HG03442 (cell line): ENCODE data around the gene DCAF12.
"Not testable (repeated sequence)": the region's sequence is repeated elsewhere in the genome, so short reads cannot be mapped to it uniquely, and the experiment has no call there.

Experiments used
- ATAC-seq: cut with Tn5 transposase; IDR thresholded peaks from one replicate; pipeline ENCODE4 v1.9.1; 2021; ENCODE audit warnings: mild to moderate bottlenecking, moderate library complexity; ENCODE audit not compliant: unreplicated experiment

Gene DCAF12

DNA sequence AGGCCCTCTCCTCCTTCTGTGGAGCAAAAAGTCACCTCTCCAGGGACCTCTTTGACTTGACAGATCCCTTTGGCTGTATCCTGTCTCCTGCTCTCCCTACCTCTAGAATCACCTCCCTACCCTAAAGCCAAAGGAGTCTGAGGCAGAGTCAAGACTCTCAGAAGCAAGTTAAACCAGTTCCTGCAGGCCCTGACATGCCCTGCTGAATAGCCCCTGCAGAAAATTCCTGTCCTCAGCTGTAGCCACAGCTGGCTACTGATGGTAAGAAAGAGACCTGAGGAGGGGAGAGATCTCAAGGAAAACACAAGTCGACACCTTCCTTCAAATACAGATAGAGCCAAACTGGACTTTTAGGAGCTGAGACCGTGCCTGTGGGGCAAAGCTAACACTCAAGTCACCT lies 54.1 kb downstream of the DCAF12 start:
- ATAC-seq = no peak

DNA sequence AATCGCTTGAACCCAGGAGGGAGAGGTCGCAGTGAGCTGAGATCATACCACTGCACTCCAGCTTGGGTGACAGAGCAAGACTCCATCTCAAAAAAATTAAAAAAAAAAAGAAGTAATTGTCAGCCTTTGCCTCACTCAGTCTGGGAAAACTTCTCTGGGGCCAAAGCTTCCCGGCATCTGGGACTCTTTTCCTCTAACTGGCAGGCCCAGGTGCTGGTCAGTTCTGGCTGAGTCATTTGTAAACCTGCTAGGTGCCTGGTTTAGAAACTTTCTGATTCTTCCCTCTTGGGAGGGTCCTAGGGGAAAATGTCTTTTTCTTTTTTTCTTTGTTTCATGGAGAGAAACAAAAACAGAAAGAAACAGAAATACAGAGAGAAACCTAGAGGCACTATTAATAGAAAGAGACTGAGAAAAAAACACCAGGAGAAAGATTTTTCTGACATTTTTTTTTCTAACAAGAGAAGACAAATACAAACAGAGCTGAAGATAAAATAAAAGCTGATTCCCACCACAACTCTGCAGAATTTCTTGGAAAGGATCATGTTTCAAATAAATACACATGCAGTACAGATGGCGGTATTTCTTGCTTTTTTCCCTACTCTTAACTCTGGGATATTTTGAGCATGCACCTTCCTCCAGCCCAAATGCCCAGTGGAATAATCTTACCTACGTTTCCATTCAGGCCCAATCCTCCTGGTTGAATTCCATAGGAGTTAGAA lies 55.7 kb downstream of the DCAF12 start:
- no peak for ATAC-seq

DNA sequence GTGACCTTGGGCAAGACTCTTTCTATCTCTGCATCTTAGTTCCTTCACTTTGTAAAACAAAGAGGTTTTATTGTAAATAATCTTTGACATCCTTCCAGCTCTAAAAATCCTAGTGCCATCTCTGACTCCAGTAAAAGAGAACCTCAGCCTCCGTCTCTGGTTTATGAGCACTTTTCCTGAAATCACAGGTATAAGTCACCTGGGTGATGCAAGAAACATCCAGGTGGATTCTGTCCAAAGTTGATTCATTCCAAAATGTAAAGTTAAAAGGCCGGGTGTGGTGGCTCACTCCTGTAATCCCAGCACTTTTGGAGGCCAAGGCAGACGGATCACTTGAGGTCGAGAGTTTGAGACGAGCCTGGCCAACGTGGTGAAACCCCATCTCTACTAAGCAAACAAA lies 56.7 kb downstream of the DCAF12 start:
- no peak for ATAC-seq

DNA sequence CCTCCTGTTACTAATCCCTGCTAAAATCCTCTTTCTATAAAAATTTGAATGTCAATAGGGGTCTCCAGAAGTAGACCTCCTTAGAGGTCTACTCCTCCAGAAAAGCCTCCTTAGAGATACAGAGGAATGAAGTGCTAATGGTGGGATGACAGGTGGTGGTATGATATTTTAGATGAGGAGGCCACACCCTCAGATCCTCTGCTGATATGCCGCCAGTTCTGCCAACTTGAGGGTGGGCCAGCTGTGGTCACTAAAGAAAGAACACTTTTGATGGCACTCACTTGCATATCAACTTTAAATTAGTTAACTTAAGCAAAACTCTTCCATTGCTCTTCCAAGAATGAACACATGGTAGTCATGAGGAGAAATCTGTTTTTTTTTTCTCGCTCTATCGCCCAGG lies 61.0 kb downstream of the DCAF12 start:
- no peak for ATAC-seq

DNA sequence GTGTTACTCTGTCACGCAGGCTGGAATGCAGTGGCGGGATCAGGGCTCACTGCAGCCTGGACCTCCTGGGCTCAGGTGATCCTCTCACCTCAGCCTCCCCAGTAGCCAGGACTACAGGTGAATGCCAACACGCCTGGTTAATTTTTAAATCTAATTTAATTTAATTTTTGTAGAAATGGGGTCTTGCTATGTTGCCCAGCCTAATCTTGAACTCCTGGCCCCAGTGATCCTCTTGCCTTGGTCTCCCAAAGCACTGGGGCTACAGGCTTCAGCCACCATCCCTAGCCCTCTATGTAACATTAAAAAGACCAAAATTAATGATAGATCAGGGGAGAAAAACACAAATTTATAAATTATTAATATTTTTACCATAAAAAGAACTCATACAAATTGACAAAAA lies 66.5 kb downstream of the DCAF12 start:
- ATAC-seq = no peak

DNA sequence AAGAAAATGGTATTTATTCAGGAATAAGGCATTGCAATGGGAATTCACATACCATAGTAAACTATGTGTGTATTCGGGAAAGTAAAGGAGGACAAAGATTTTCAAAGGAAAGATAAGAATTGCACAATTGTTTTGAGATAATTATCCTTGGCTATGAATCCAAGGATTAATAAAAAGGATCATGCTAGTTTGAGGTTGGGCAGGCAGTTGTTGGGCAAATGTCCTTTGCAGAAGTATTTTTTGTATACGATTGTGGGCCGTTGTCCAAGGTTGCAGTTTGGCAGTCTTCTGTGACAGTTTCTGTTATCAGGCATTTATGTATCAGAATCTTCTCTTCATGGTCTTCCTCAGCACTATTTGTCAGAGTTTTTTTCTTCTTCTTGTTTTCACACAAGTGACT lies 67.2 kb downstream of the DCAF12 start:
- no peak for ATAC-seq

DNA sequence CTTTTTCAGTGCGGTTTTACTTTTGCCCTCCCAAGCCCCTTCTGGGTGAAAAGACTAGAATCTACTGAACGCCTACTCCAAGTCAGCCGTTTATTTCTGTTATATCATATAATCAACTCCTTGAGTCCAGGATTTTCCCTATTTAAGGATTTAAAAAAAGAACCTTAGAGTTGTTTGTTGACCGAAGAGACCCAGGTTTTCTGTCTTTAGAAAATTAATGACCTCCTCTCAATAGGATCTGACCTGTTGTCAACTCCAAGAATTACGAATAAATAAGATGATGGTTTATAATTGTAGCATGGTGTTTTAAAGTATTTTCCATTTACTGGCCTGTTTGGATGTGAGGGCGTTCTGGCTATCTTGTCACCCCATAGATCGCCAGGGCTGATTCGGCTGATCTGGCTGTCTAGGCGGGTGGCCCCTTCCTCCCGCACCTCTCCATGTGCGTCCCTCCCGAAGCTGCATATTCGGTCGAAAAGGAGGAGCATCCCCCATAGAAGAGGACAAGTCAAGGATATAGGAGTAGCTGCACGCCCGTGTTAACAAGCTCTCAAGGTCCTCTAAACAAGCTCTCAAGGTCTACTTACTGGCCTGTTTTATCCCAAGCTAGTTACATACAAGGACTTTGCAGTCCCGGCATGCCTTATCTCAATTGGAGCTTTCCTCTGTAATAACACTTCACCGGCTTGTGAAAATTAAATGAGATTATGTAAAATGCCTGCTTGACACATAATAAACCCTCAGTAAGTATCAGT lies 76.7 kb downstream of the DCAF12 start:
- no peak for ATAC-seq

DNA sequence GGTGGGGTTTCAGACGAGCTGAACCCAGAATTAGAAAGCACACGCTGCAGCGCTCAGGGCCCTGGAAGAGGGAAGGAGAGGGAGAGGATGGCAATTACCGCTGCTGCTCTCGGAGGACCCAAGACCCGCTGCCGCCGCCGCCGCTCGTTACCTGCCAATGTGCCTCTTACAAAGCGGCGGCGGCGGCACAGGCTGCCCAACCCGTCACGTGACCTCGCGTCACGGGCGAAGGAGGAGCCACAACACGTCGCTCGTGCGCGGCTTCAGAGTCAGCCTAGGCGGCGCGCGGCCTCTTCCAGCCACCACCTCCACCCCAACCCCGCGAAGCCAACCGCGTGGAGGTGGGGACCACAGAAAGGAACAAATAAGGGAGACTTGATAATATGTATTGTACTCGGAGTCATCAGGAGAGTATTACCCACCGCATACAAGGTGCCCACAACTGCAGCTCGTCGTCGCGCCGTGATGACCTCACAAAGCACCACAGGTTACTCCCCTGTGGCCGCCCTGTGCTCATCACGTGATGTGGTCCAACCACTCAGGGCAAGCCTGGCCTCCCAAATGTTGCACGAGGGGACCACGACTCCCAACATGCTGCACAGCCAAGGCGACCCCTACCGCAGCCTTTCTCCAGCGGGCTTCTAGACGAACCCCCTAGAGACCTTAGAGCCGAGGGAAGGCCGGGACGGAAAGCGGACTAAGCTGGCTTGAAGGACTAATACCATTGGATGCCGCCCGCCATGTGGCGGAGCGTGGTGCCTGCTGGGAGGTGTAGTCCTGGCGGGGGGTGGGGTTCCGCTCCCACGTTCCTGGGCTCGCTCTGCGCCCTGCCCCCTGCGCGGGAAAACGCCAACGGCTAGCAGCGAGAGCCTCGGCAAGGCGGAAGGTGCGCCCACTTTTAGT lies 77.5 kb downstream of the DCAF12 start, which contains the start of gene UBAP2:
Gene UBAP2 (minus strand): TSS at position 161 of the 903 bp plus-strand sequence. CDS start 31,739 bp downstream, outside the sequence.
- peak; percentile 73 for ATAC-seq

DNA sequence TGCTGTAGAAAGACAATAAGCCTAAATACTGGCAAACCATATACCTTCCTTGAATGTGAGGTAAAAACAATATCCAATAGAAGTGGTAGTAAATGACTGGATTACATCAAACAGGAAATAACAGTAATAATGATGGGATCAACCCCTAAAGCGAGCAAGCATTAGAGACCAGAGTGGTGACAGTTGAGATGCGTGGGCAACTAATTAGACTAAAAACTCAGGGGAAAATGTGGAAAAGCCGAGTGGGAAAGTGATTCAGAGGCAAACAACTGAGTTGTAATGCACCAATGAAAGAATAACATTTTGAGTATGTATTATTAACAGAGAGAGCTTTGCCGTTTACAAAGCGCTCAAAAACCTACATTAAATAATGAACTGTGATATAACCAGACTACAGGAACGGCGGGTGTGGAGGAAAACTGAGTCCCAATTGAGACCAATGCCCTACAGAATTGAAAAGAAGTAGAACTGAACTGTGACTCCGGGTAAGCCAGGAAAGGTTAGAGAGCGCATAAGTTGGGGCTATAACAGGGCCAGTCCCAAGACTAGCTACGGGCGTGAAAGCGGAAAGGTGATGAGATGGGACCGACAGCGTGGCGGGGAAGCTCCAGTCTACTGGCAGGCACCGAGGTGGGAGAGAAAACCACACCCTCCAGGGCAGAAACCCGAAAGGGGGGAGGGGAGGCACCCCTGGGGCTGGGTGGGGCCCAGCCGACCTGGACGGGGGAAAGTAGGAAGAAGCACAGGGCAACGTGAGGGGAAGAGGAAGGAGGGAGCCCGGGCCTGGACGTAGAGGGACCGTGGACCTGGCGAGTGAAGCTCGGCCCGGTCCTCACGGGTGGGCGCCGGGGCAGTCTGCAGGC lies 78.4 kb downstream of the DCAF12 start:
- ATAC-seq = peak; percentile 29

DNA sequence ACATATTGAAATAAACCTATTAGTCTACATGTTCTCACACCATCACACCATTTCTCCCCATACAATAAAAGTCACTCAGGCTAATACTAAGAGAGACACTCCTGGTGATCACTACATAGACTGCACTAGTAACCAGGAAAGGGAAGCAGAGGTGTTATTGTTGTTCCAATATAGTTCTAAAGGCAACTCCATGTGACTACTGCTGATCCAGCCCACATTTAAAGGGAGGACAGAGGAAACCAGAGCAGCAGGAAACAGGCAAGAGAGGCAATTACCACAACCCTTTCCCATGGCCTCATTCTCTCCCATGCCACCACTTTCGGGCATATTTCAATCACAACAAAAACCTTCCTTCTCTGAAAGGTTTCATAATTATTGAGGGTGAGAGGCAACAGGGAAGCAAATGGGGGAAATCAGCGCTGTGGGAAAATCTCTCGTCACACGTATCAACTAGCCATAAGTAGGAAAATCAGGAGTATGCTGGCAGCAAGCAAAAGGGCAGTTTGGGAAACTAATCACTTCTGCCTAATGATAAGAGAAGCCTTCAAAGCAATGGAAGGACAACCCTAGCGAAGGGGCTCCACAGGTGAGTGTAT lies 79.6 kb downstream of the DCAF12 start:
- no peak for ATAC-seq

DNA sequence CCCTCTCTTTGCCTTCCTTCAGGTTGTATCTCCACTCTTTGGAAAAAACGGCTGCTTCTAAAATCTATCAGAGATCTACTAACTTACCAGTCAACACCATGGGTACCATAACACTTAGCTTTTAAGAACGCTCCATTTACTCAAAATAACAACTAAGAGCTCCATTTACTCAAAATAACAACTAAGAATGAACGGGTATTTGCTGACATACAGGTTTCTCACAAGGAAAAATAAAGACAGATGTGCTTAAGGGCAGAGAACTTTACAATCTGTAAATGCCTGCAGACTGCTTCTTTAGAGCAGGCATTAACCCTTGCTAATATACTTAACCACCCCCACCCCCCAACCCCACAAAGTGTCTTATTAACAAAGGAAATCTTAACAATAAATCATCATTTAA lies 80.6 kb downstream of the DCAF12 start:
- no peak for ATAC-seq

DNA sequence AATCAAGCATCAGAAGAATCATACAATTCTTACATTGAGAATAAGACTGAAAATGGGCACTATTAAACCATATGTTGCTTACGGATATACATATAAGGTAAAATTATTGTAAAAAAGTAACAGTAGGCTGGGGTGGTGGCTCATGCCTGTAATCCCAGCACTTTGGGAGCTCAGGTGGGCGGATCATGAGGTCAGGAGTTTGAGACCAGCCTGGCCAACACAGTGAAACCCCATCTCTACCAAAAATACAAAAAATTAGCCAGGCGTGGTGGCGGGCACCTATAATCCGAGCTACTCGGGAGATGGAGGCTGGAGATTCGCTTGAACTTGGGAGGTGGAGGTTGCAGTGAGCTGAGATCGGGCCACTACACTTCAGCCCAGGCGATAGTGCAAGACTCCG lies 84.4 kb downstream of the DCAF12 start:
- ATAC-seq = not testable (repeated sequence)

DNA sequence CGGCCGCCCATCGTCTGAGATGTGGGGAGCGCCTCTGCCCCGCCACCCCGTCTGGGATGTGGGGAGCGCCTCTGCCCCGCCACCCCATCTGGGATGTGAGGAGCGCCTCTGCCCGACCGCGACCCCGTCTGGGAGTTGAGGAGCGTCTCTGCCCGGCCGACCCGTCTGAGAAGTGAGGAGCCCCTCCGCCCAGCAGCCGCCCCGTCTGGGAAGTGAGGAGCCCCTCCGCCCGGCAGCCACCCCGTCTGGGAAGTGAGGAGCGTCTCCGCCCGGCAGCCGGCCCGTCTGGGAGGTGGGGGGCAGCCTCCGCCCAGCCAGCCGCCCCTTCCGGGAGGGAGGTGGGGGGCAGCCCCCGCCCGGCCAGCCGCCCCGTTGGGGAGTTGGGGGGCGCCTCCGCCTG lies 87.6 kb downstream of the DCAF12 start:
- not testable (repeated sequence) for ATAC-seq

DNA sequence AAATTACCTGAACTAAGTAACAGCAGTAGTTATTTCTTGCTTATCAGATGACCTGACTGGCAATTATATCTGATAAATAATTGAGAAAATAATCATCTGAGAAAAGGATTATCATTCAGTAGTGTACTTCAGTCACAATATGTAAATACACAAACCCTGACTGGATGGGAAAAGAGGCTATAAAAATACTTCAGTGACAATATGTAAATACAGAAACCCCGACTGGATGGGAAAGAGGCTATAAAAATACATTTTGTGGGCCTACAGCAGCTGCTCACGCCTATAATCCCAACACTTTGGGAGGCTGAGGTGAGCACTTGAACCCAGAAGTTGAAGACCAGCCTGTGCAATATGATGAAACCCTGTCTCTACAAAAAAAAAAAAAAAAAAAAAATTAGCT lies 88.9 kb downstream of the DCAF12 start:
- no peak for ATAC-seq

DNA sequence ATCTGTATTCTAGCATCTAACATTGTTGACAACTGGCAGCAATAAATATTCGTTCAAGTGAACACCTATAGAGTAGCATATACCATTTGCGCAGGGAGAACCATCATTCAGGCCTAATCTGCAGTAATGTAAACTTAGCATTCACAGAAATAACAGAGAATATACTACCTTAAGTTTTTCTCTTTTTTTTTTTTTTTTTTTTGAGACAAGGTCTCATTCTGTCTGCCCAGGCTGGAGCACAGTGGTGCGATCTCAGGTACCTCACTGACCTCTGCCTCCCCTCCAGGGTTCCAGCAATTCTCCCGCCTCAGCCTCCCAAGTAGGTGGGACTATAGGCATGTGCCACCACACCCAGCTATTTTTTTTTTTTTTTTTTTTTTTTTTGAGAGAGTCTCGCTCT lies 89.9 kb downstream of the DCAF12 start:
- no peak for ATAC-seq
